GM12878 (cell line): Measurements from ENCODE around the gene KTI12. TPM values are rescaled to one million over a fixed set of nuclear protein-coding genes. Genes with fewer than 3 reads are reported as not detected.

Experiments
- ATAC-seq: fragments of 200-7000 bp; cut with Tn5 transposase; 3 replicates; pipeline ENCODE4 v1.9.1; 2020; ENCODE audit warnings: mild to moderate bottlenecking, moderate library complexity
- BruUV-seq: library from RNA; stranded (reverse); fragments of 400-500 nt; replicated peaks from 2 replicates; lab custom pipeline; 2021; lab: Mats Ljungman, UMichigan
- CTCF ChIA-PET: fragments of 300-600 bp; sonication (Branson Sonifier 250); formaldehyde crosslinking; extraction: SDS; loops from one replicate; lab custom pipeline; 2021; ENCODE audit warnings: inconsistent platforms; lab: Yijun Ruan, JAX
- POLR2A ChIA-PET: fragments of 350-600 bp; formaldehyde crosslinking; extraction: SDS; loops from one replicate; lab custom pipeline; 2021; ENCODE audit warnings: inconsistent platforms; lab: Charles Lee
- RAD21 ChIA-PET: fragments of 300-600 bp; sonication (Branson Sonifier 250); formaldehyde crosslinking; loops from one replicate; lab custom pipeline; 2023; ENCODE audit warnings: antibody characterized with exemption; ENCODE audit not compliant: unreplicated experiment; lab: Charles Lee
- SMC1A ChIA-PET: fragments of 300-600 bp; sonication (Branson Sonifier 250); formaldehyde crosslinking; loops from one replicate; lab custom pipeline; 2023; ENCODE audit not compliant: unreplicated experiment, uncharacterized antibody; lab: Charles Lee
- DNase-seq: peaks from one replicate; pipeline ENCODE4 v3.0.0-alpha.2; 2011; ENCODE audit warnings: low read depth, low spot score
- FAIRE-seq: peaks from 3 replicates; lab custom pipeline; 2011; peaks lifted over from hg19 to GRCh38; lab: Jason Lieb, UNC
- H2AFZ ChIP-seq: 2 replicates; pipeline ENCODE4 v1.6.0; 2011; ENCODE audit warnings: low read depth, low read length, control low read depth; ENCODE audit not compliant: control insufficient read depth
- H3K27ac ChIP-seq: 2 replicates; pipeline ENCODE4 v1.5.1; 2011; ENCODE audit warnings: control low read depth; ENCODE audit not compliant: control insufficient read depth, insufficient read depth
- H3K27me3 ChIP-seq, 2 experiments: replicated peaks in 1 of 2; 2 replicates each; pipeline versions ENCODE4 v1.6.0 to v1.6.1; 2011; ENCODE audit warnings: low read length in 1 of 2; ENCODE audit not compliant: control insufficient read depth in 2 of 2, insufficient read depth in 2 of 2
- H3K36me3 ChIP-seq, 2 experiments: 2 replicates each; pipeline ENCODE4 v1.5.1; 2011; ENCODE audit warnings: low read length in 1 of 2; ENCODE audit not compliant: control insufficient read depth in 2 of 2, insufficient read depth in 2 of 2
- H3K4me1 ChIP-seq: 2 replicates; pipeline ENCODE4 v1.6.1; 2011; ENCODE audit warnings: mild to moderate bottlenecking, low read length, moderate library complexity, mixed read lengths; ENCODE audit not compliant: control insufficient read depth, insufficient read depth
- H3K4me2 ChIP-seq: 2 replicates; pipeline ENCODE4 v1.6.0; 2011; ENCODE audit warnings: control low read depth; ENCODE audit not compliant: control insufficient read depth, insufficient read depth
- H3K4me3 ChIP-seq: fragments of 200-600 bp; sonication (generic); 2 replicates; pipeline ENCODE4 v1.5.1; 2016
- H3K79me2 ChIP-seq: 2 replicates; pipeline ENCODE4 v1.6.0; 2011; ENCODE audit warnings: low read length; ENCODE audit not compliant: control insufficient read depth, insufficient read depth
- H3K9ac ChIP-seq: 2 replicates; pipeline ENCODE4 v1.8.0; 2011; ENCODE audit warnings: low read length, control low read depth, mixed read lengths; ENCODE audit not compliant: control insufficient read depth, insufficient read depth
- H3K9me3 ChIP-seq: replicated peaks from 3 replicates; pipeline ENCODE4 v1.5.1; 2011; ENCODE audit warnings: mild to moderate bottlenecking, low read length; ENCODE audit not compliant: control insufficient read depth, insufficient read depth
- H4K20me1 ChIP-seq: 2 replicates; pipeline ENCODE4 v1.6.0; 2011; ENCODE audit not compliant: control insufficient read depth, insufficient read depth
- BACH1 ChIP-seq: fragments of 450-650 bp; IDR thresholded peaks from 2 replicates; pipeline ENCODE4 v1.6.1; 2017; ENCODE audit warnings: mild to moderate bottlenecking, borderline replicate concordance
- BHLHE40 ChIP-seq, 2 experiments: fragments of 450-650 bp in 1 of 2; IDR thresholded peaks; 2 replicates each; pipeline ENCODE4 v1.6.1; 2011 to 2017; ENCODE audit warnings: low read depth in 2 of 2, borderline replicate concordance in 1 of 2, improper control_type of control experiment in 1 of 2, low read length in 1 of 2, mild to moderate bottlenecking in 1 of 2
- BMI1 ChIP-seq: fragments of 450-650 bp; IDR thresholded peaks from 2 replicates; pipeline ENCODE4 v1.6.1; 2016; ENCODE audit warnings: mild to moderate bottlenecking, moderate library complexity, borderline replicate concordance
- HDGF ChIP-seq: fragments of 450-650 bp; IDR thresholded peaks from 2 replicates; pipeline ENCODE4 v1.6.1; 2016; ENCODE audit warnings: antibody characterized with exemption
- IRF4 ChIP-seq: IDR thresholded peaks from 2 replicates; pipeline ENCODE4 v1.6.1; 2011; ENCODE audit warnings: low read depth, low read length
- NFIC ChIP-seq: IDR thresholded peaks from 2 replicates; pipeline ENCODE4 v1.6.1; 2012; ENCODE audit warnings: low read depth, mild to moderate bottlenecking, inconsistent platforms, low read length, moderate library complexity
- PAX8 ChIP-seq: fragments of 450-650 bp; IDR thresholded peaks from 2 replicates; pipeline ENCODE4 v1.6.1; 2017; ENCODE audit warnings: mild to moderate bottlenecking, moderate library complexity
- SIN3A ChIP-seq: IDR thresholded peaks from 2 replicates; pipeline ENCODE4 v1.6.1; 2012; ENCODE audit warnings: low read depth, low read length, improper control_type of control experiment
- ZNF384 ChIP-seq: IDR thresholded peaks from 2 replicates; pipeline ENCODE4 v1.6.1; 2012; ENCODE audit warnings: low read depth, mild to moderate bottlenecking, low read length, improper control_type of control experiment, borderline replicate concordance
- WGBS: methylation state at CpG from one replicate; pipeline ENCODE4 v1.1.6; 2016; ENCODE audit warnings: low lambda C conversion rate; ENCODE audit not compliant: insufficient replicate concordance, insufficient coverage; ENCODE audit errors: missing lambda C conversion rate; 5-methylcytosine and 5-hydroxymethylcytosine counted together
- in situ Hi-C: fragments of 300-500 bp; cut with MboI; formaldehyde crosslinking; loops from 9 replicates; pipeline ENCODE4 v1.14.3; 2018; ENCODE audit warnings: mixed read lengths
- intact Hi-C: fragments of 100-400 bp; cut with micrococcal nuclease; formaldehyde crosslinking; loops from one replicate; pipeline ENCODE4 v1.14.2; 2022; ENCODE audit not compliant: unreplicated experiment
- polyA plus RNA-seq, 11 experiments: library from polyadenylated mRNA; depleted of rRNA in 4 of 11; unstranded in 6 of 11; stranded (reverse) in 5 of 11; fragments of >200 nt; fragmentation: Nextera tagmentation in 4 of 11; fragmentation: Illumina TruSeq in 1 of 11; extraction: Ambion mirVana in 4 of 11; extraction: Trizol in 1 of 11; gene quantifications; 1 replicate in 1 of 11; 2 replicates in 10 of 11; pipeline versions ENCODE4 v1.2.1 to v1.2.3, GENCODE V29; 2011 to 2016; ENCODE audit warnings: inconsistent platforms in 2 of 11, missing spikeins in 2 of 11, low read depth in 1 of 11
- total RNA-seq, 4 experiments: library from RNA; depleted of rRNA in 3 of 4; stranded (reverse); fragments of >200 nt in 3 of 4; fragmentation: Illumina TruSeq in 1 of 4; extraction: Trizol in 1 of 4; gene quantifications; 2 replicates each; pipeline versions ENCODE4 v1.2.1 to v1.2.3, GENCODE V29; 2013 to 2021
- TF ChIP-seq, protein P1 (sequence below): fragments of 150-350 bp; IDR thresholded peaks from 2 replicates; pipeline ENCODE4 v1.6.1; 2016; ENCODE audit warnings: low read depth, low read length
- TF ChIP-seq, protein P2 (sequence below): fragments of 450-650 bp; IDR thresholded peaks from 2 replicates; pipeline ENCODE4 v1.6.1; 2017; ENCODE audit warnings: mild to moderate bottlenecking, moderate library complexity

The KTI12 gene
- total and polyA plus RNA-seq, 10 of the 15 experiments (the other 5 are each of a cell fraction or from before 2014, with no cell fraction given), result 2.7 to 32.4 (median 17.6) TPM

DNA sequence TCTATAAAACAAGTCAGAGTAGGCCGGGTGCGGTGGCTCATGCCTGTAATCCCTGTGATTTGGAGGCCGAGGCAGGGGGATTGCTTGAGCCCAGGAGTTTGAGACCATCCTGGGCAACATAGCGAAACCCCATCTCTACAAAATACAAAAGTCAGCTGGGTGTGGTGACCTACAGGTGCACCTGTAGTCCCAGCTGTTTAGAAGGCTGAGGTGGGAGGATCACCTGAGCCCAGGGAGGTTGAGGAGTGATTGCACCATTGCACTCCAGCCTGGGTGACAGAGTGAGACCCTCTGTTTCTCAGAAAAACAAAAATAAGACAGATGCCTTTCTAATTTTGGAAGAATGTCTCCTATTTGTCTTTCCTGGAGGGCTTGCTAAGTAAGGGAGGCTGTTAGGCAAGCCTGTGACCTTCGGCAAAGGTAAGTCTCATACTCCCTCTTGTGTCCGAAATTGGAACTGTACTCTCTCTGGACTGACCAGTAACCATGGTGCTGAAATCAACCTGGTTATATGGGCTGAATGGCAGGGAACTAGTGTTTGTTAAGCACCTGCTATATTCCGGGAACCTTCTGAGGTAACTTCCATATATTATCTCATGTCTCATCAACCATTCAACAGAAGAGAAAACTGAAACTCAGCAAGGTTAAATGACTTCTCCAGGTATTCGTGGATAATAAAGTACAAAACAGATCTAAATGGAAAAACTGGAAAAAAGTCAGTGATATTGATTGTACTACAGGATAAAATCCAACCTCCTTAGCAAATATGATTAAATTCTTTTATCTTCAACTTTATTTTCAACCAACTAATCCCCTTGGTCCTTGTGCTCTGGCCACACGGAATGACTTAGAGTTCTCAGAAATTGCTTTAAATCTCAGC is 31.3 kb downstream of the KTI12 start:
- ChIA-PET CTCF (interaction anchor here (0.7 to 12.2 kb wide), 7 partner anchors 19 to 104 kb away, joined by 3 to 177 read pairs (median 5); no protein-coding TSS in a partner anchor), SMC1A (interaction anchor here (0.8 to 7.4 kb wide), 8 partner anchors 21 to 234 kb away, joined by 3 to 99 read pairs (median 4); no protein-coding TSS in a partner anchor), RAD21 (interaction anchor here (0.9 to 7.2 kb wide), 3 partner anchors 39 to 104 kb away, joined by 4 to 96 read pairs (median 4); no protein-coding TSS in a partner anchor), POLR2A (no interaction called here)
- in situ Hi-C loops (no loop called here), intact Hi-C loops (loop anchor here (1.0 kb wide), 2 partner anchors 76 to 105 kb away; no protein-coding TSS in a partner anchor)
- H3K36me3 ChIP-seq, result no peaks in the 10 kb centered on the region
- H3K4me3 ChIP-seq, result no peak overlapping the region
- no peaks in the 10 kb centered on the region for H3K79me2 ChIP-seq
- ATAC-seq, result peak; percentile 100
- H4K20me1 ChIP-seq, result no peaks in the 10 kb centered on the region
- H3K4me1 ChIP-seq, result no peaks in the 10 kb centered on the region
- FAIRE-seq, result peak; percentile 82
- no peak overlapping the region for H3K4me2 ChIP-seq
- peak; percentile 65 for DNase-seq
- H3K27ac ChIP-seq, result no peak overlapping the region
- no peak overlapping the region for H3K9ac ChIP-seq
- H3K27me3 ChIP-seq, result no peaks in the 10 kb centered on the region
- no TSS peak for BruUV-seq
- no peaks in the 10 kb centered on the region for H3K9me3 ChIP-seq
- no peak overlapping the region for H2AFZ ChIP-seq
- WGBS, result 46% methylated on average over 9 of the region's 9 CpGs
- TF ChIP-seq BMI1 (no peak), NFIC (no peak), IRF4 (0 out of 2 replicates have a peak, but pooled peaks have one; percentile 19), BACH1 (no peak), PAX8 (no peak), SIN3A (no peak), BHLHE40 (IDR thresholded peaks at IDR 0.05; ENCODE audit: borderline replicate concordance in 1 of 2, low read depth in 2 of 2, low read length in 1 of 2) (no peak), HDGF (no peak), ZNF384 (no peak)
- TF ChIP-seq, protein P1, sequence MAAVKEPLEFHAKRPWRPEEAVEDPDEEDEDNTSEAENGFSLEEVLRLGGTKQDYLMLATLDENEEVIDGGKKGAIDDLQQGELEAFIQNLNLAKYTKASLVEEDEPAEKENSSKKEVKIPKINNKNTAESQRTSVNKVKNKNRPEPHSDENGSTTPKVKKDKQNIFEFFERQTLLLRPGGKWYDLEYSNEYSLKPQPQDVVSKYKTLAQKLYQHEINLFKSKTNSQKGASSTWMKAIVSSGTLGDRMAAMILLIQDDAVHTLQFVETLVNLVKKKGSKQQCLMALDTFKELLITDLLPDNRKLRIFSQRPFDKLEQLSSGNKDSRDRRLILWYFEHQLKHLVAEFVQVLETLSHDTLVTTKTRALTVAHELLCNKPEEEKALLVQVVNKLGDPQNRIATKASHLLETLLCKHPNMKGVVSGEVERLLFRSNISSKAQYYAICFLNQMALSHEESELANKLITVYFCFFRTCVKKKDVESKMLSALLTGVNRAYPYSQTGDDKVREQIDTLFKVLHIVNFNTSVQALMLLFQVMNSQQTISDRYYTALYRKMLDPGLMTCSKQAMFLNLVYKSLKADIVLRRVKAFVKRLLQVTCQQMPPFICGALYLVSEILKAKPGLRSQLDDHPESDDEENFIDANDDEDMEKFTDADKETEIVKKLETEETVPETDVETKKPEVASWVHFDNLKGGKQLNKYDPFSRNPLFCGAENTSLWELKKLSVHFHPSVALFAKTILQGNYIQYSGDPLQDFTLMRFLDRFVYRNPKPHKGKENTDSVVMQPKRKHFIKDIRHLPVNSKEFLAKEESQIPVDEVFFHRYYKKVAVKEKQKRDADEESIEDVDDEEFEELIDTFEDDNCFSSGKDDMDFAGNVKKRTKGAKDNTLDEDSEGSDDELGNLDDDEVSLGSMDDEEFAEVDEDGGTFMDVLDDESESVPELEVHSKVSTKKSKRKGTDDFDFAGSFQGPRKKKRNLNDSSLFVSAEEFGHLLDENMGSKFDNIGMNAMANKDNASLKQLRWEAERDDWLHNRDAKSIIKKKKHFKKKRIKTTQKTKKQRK, result no peak
- TF ChIP-seq, protein P2, sequence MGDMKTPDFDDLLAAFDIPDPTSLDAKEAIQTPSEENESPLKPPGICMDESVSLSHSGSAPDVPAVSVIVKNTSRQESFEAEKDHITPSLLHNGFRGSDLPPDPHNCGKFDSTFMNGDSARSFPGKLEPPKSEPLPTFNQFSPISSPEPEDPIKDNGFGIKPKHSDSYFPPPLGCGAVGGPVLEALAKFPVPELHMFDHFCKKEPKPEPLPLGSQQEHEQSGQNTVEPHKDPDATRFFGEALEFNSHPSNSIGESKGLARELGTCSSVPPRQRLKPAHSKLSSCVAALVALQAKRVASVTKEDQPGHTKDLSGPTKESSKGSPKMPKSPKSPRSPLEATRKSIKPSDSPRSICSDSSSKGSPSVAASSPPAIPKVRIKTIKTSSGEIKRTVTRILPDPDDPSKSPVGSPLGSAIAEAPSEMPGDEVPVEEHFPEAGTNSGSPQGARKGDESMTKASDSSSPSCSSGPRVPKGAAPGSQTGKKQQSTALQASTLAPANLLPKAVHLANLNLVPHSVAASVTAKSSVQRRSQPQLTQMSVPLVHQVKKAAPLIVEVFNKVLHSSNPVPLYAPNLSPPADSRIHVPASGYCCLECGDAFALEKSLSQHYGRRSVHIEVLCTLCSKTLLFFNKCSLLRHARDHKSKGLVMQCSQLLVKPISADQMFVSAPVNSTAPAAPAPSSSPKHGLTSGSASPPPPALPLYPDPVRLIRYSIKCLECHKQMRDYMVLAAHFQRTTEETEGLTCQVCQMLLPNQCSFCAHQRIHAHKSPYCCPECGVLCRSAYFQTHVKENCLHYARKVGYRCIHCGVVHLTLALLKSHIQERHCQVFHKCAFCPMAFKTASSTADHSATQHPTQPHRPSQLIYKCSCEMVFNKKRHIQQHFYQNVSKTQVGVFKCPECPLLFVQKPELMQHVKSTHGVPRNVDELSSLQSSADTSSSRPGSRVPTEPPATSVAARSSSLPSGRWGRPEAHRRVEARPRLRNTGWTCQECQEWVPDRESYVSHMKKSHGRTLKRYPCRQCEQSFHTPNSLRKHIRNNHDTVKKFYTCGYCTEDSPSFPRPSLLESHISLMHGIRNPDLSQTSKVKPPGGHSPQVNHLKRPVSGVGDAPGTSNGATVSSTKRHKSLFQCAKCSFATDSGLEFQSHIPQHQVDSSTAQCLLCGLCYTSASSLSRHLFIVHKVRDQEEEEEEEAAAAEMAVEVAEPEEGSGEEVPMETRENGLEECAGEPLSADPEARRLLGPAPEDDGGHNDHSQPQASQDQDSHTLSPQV, result no peak
